K562 (cell line): Measurements from ENCODE around the gene CDC42SE2. TPM values are rescaled to one million over a fixed set of nuclear protein-coding genes. Genes with fewer than 3 reads are reported as not detected.
A peak's percentile ranks its signal among the peaks of the same experiment; 100 is the strongest.

Experiments used
- ATAC-seq: fragments of 200-7000 bp; cut with Tn5 transposase; 3 replicates; pipeline ENCODE4 v1.9.1; 2020; ENCODE audit warnings: moderate library complexity
- BruUV-seq: library from RNA; stranded (reverse); fragments of 400-500 nt; replicated peaks from 2 replicates; lab custom pipeline; 2021; lab: Mats Ljungman, UMichigan
- CTCF ChIA-PET: fragments of 300-600 bp; formaldehyde crosslinking; extraction: SDS; loops from one replicate; lab custom pipeline; 2021; ENCODE audit warnings: low intra/inter-chr PET ratio; lab: Yijun Ruan, JAX
- POLR2A ChIA-PET: fragments of 300-600, 350-650 bp; sonication (Branson Sonifier 250); formaldehyde crosslinking; extraction: SDS; loops from one replicate; lab custom pipeline; 2021; ENCODE audit warnings: antibody characterized with exemption, inconsistent platforms; lab: Yijun Ruan, JAX
- DNase-seq, 4 experiments: peaks; one replicate each; pipeline versions ENCODE4 v3.0.0 to v3.0.0-alpha.2; 2011 to 2018; ENCODE audit warnings: low spot score in 3 of 4, mixed read lengths in 3 of 4; ENCODE audit errors: extremely low read depth in 1 of 4
- FAIRE-seq: peaks from 2 replicates; lab custom pipeline; 2011; peaks lifted over from hg19 to GRCh38; lab: Jason Lieb, UNC
- H2AFZ ChIP-seq: 2 replicates; pipeline ENCODE4 v1.6.0; 2011; ENCODE audit warnings: low read depth, low read length, control low read depth, inconsistent platforms
- H3K27ac ChIP-seq: fragments of 200-600 bp; 3 replicates; pipeline ENCODE4 v1.8.0; 2011; ENCODE audit warnings: low read depth, mild to moderate bottlenecking, control low read depth, inconsistent platforms, low read length, moderate library complexity, mixed read lengths; ENCODE audit errors: extremely low read depth
- H3K27me3 ChIP-seq, 2 experiments: fragments of 300-600 bp in 1 of 2; 2 replicates in 1 of 2; 3 replicates in 1 of 2; pipeline versions ENCODE4 v1.6.0 to v1.8.0; 2011; ENCODE audit warnings: inconsistent platforms in 2 of 2, low read length in 2 of 2, mild to moderate bottlenecking in 1 of 2, mixed read lengths in 1 of 2, moderate library complexity in 1 of 2; ENCODE audit not compliant: control insufficient read depth in 2 of 2, insufficient read depth in 2 of 2
- H3K36me3 ChIP-seq: fragments of 300-600 bp; 3 replicates; pipeline ENCODE4 v1.8.0; 2011; ENCODE audit warnings: mild to moderate bottlenecking, low read length, inconsistent platforms; ENCODE audit not compliant: control insufficient read depth, insufficient read depth
- H3K4me1 ChIP-seq, 2 experiments: fragments of 200-600 bp in 1 of 2; replicated peaks in 1 of 2; 2 replicates in 1 of 2; 3 replicates in 1 of 2; pipeline versions ENCODE4 v1.5.1 to v1.8.0; 2011; ENCODE audit warnings: inconsistent platforms in 2 of 2, low read length in 2 of 2, mild to moderate bottlenecking in 1 of 2, mixed read lengths in 1 of 2, moderate library complexity in 1 of 2; ENCODE audit not compliant: control insufficient read depth in 2 of 2, insufficient read depth in 2 of 2
- H3K4me2 ChIP-seq: 2 replicates; pipeline ENCODE4 v1.6.1; 2011; ENCODE audit warnings: low read length, control low read depth, inconsistent platforms, mixed read lengths; ENCODE audit not compliant: insufficient read depth
- H3K4me3 ChIP-seq: fragments of 200-600 bp; sonication (generic), shearing (Covaris generic); 2 replicates; pipeline ENCODE4 v1.5.1; 2016; ENCODE audit warnings: control low read depth, inconsistent platforms
- H3K79me2 ChIP-seq: fragments of 200-600 bp; 3 replicates; pipeline ENCODE4 v1.8.0; 2011; ENCODE audit warnings: low read length, inconsistent platforms; ENCODE audit not compliant: control insufficient read depth, insufficient read depth
- H3K9ac ChIP-seq, 2 experiments: 2 replicates each; pipeline versions ENCODE4 v1.6.0 to v1.6.1; 2011; ENCODE audit warnings: low read depth in 2 of 2, low read length in 2 of 2, control low read depth in 1 of 2, inconsistent platforms in 1 of 2, mild to moderate bottlenecking in 1 of 2, mixed read lengths in 1 of 2; ENCODE audit not compliant: insufficient read depth in 1 of 2
- H3K9me1 ChIP-seq: one replicate; pipeline ENCODE4 v1.6.0; 2011; ENCODE audit warnings: inconsistent platforms, mild to moderate bottlenecking, low read length, moderate library complexity; ENCODE audit not compliant: control insufficient read depth, insufficient read depth
- H3K9me3 ChIP-seq: replicated peaks from 2 replicates; pipeline ENCODE4 v1.5.1; 2011; ENCODE audit warnings: low read depth, low read length, inconsistent platforms; ENCODE audit not compliant: control insufficient read depth, insufficient read depth
- H4K20me1 ChIP-seq: replicated peaks from 2 replicates; pipeline ENCODE4 v1.6.1; 2011; ENCODE audit warnings: low read length, inconsistent platforms, mixed read lengths; ENCODE audit not compliant: control insufficient read depth, insufficient read depth
- BHLHE40 ChIP-seq: IDR thresholded peaks from 2 replicates; pipeline ENCODE4 v1.6.1; 2011; ENCODE audit warnings: low read length, improper control_type of control experiment
- BRD4 ChIP-seq: fragments of 200-600 bp; sonication (generic); IDR thresholded peaks from 2 replicates; pipeline ENCODE4 v1.6.1; 2017; ENCODE audit warnings: inconsistent platforms
- CEBPB ChIP-seq: fragments of 450-650 bp; IDR thresholded peaks from 2 replicates; pipeline ENCODE4 v1.6.1; 2016; ENCODE audit warnings: missing genetic modification characterization, missing compliant biosample characterization
- CEBPG ChIP-seq, 3 experiments: fragments of 200-800 bp in 1 of 3; sonication (Bioruptor generic) in 1 of 3; sonication (generic) in 1 of 3; formaldehyde crosslinking in 1 of 3; IDR thresholded peaks in 2 of 3; conservative IDR thresholded peaks in 1 of 3; 2 replicates each; pipeline versions ENCODE4 v1.6.1 to v1.8.0; 2016 to 2022; ENCODE audit warnings: missing compliant biosample characterization in 2 of 3, missing genetic modification characterization in 2 of 3, mild to moderate bottlenecking in 1 of 3, missing genetic modification reagents in 1 of 3
- COPS2 ChIP-seq: fragments of 450-650 bp; conservative IDR thresholded peaks from 2 replicates; pipeline ENCODE4 v1.6.1; 2016; ENCODE audit warnings: mild to moderate bottlenecking, moderate library complexity
- CSDE1 ChIP-seq, 2 experiments: fragments of 450-650 bp; IDR thresholded peaks; 2 replicates each; pipeline ENCODE4 v1.6.1; 2016; ENCODE audit warnings: mild to moderate bottlenecking in 1 of 2
- FOXA1 ChIP-seq: fragments of 450-650 bp; IDR thresholded peaks from 2 replicates; pipeline ENCODE4 v1.6.1; 2016; ENCODE audit warnings: mild to moderate bottlenecking, borderline replicate concordance
- GABPA ChIP-seq: fragments of 200-800 bp; sonication (Bioruptor generic); conservative IDR thresholded peaks from 2 replicates; pipeline ENCODE4 v1.6.1; 2016; ENCODE audit warnings: low read depth, missing genetic modification characterization, missing compliant biosample characterization
- HDAC6 ChIP-seq: IDR thresholded peaks from 2 replicates; pipeline ENCODE4 v1.6.1; 2012; ENCODE audit warnings: low read depth, mild to moderate bottlenecking, control low read depth, inconsistent platforms, low read length, moderate library complexity
- IFI16 ChIP-seq: fragments of 250-450 bp; sonication (Bioruptor Pico); IDR thresholded peaks from 2 replicates; pipeline ENCODE4 v2.1.2; 2022; ENCODE audit warnings: mild to moderate bottlenecking, inconsistent platforms
- KLF13 ChIP-seq: fragments of 450-650 bp; IDR thresholded peaks from 2 replicates; pipeline ENCODE4 v1.6.1; 2016; ENCODE audit warnings: missing genetic modification characterization, low read depth, mild to moderate bottlenecking, missing compliant biosample characterization, moderate library complexity, borderline replicate concordance
- MAZ ChIP-seq, 2 experiments: fragments of 450-650 bp in 1 of 2; sonication (generic) in 1 of 2; formaldehyde crosslinking; IDR thresholded peaks in 1 of 2; conservative IDR thresholded peaks in 1 of 2; 2 replicates each; pipeline versions ENCODE4 v1.4.0 to v1.5.0; 2020; ENCODE audit warnings: mild to moderate bottlenecking in 1 of 2, missing genetic modification reagents in 1 of 2
- MIER1 ChIP-seq: fragments of 450-650 bp; IDR thresholded peaks from 2 replicates; pipeline ENCODE4 v1.6.1; 2016; ENCODE audit warnings: antibody characterized with exemption, mild to moderate bottlenecking, low read depth
- NEUROD1 ChIP-seq: fragments of 150-350 bp; IDR thresholded peaks from 2 replicates; pipeline ENCODE4 v1.6.1; 2014; ENCODE audit warnings: borderline replicate concordance, low read length, low read depth; ENCODE audit not compliant: partially characterized antibody
- POLR2A ChIP-seq: fragments of 450-650 bp; conservative IDR thresholded peaks from 2 replicates; pipeline ENCODE4 v1.6.1; 2016
- PURB ChIP-seq: sonication (generic); formaldehyde crosslinking; IDR thresholded peaks from 2 replicates; pipeline ENCODE4 v1.9.0; 2021; ENCODE audit warnings: low read depth, mild to moderate bottlenecking, missing genetic modification reagents
- ZC3H4 ChIP-seq: sonication (generic); formaldehyde crosslinking; IDR thresholded peaks from 2 replicates; pipeline ENCODE4 v1.9.0; 2021; ENCODE audit warnings: missing genetic modification reagents, borderline replicate concordance
- ZNF121 ChIP-seq: sonication (generic); formaldehyde crosslinking; conservative IDR thresholded peaks from 2 replicates; pipeline ENCODE4 v1.8.0; 2022; ENCODE audit warnings: missing genetic modification reagents
- WGBS: fragments of 100-300 bp; shearing (Covaris generic); methylation state at CpG from one replicate; pipeline ENCODE4 v1.1.6; 2016; ENCODE audit warnings: low coverage, mixed read lengths; ENCODE audit not compliant: insufficient coverage; ENCODE audit errors: missing lambda C conversion rate; 5-methylcytosine and 5-hydroxymethylcytosine counted together
- in situ Hi-C: fragments of 300-500 bp; cut with MboI; formaldehyde crosslinking; loops from 4 replicates; pipeline ENCODE4 v1.15.0; 2018; ENCODE audit warnings: inconsistent platforms, mixed read lengths
- intact Hi-C: fragments of 100-400 bp; cut with micrococcal nuclease; formaldehyde crosslinking; loops from 2 replicates; pipeline ENCODE4 v1.14.2; 2022
- polyA plus RNA-seq, 8 experiments: library from polyadenylated mRNA; depleted of rRNA in 4 of 8; stranded (reverse) in 5 of 8; unstranded in 3 of 8; fragments of >200 nt; fragmentation: Nextera tagmentation in 2 of 8; fragmentation: Illumina TruSeq in 1 of 8; extraction: Ambion mirVana in 2 of 8; extraction: Trizol in 1 of 8; gene quantifications; 2 replicates each; pipeline versions ENCODE4 v1.2.1 to v1.2.3, GENCODE V29; 2011 to 2014; ENCODE audit warnings: inconsistent platforms in 1 of 8, missing spikeins in 1 of 8
- total RNA-seq, 7 experiments: library from RNA; depleted of rRNA in 6 of 7; stranded (reverse); fragments of >200 nt in 6 of 7; fragmentation: Illumina TruSeq in 2 of 7; extraction: Trizol in 2 of 7; gene quantifications; 2 replicates each; pipeline versions ENCODE4 v1.2.1 to v1.2.3, GENCODE V29; 2011 to 2021; ENCODE audit warnings: low replicate concordance in 1 of 7
- TF ChIP-seq, protein P1 (sequence below), 2 experiments: IDR thresholded peaks in 1 of 2; conservative IDR thresholded peaks in 1 of 2; 2 replicates each; pipeline ENCODE4 v1.6.1; 2016; ENCODE audit warnings: low read depth in 2 of 2, mild to moderate bottlenecking in 1 of 2, missing compliant biosample characterization in 1 of 2, missing genetic modification characterization in 1 of 2, moderate library complexity in 1 of 2

CDC42SE2 gene
- total and polyA plus RNA-seq, 9 of the 15 experiments (the other 6 are each of a cell fraction or from before 2014, with no cell fraction given), result 24.8 to 44.3 (median 32.7) TPM

GRCh38 chr5:131279204-131279603 is 15.4 kb downstream of the CDC42SE2 start (continued):
- TF ChIP-seq, protein P1, sequence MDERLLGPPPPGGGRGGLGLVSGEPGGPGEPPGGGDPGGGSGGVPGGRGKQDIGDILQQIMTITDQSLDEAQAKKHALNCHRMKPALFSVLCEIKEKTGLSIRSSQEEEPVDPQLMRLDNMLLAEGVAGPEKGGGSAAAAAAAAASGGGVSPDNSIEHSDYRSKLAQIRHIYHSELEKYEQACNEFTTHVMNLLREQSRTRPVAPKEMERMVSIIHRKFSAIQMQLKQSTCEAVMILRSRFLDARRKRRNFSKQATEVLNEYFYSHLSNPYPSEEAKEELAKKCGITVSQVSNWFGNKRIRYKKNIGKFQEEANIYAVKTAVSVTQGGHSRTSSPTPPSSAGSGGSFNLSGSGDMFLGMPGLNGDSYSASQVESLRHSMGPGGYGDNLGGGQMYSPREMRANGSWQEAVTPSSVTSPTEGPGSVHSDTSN (CRISPR knock-in tag; IDR thresholded peaks at IDR 0.05; ENCODE audit: low read depth), result no peak
- TF ChIP-seq, protein P1 (tag; conservative IDR thresholded peaks at IDR 0.05; ENCODE audit: low read depth), result no peak
- no peak for TF ChIP-seq NEUROD1
- no peak for TF ChIP-seq BRD4
- TF ChIP-seq FOXA1, result no peak
- TF ChIP-seq BHLHE40, result no peak
- TF ChIP-seq CSDE1 (IDR thresholded peaks at IDR 0.05), result no peak
- no peak for TF ChIP-seq KLF13 (tag)

- FAIRE-seq, result no peak
- peaks cover 93% of the 10 kb centered on the region for H3K79me2 ChIP-seq
- H3K4me1 ChIP-seq, result no peaks in the 10 kb centered on the region
- in situ Hi-C loops, result no loop called here
- intact Hi-C loops, result no loop called here
- ChIA-PET CTCF (no interaction called here), POLR2A (no interaction called here)
- no TSS peak for BruUV-seq
- WGBS, result 77% methylated on average over 3 of the region's 3 CpGs
- no peak overlapping the region for H3K27ac ChIP-seq
- H3K36me3 ChIP-seq, result no peaks in the 10 kb centered on the region; the same call in 2 of the 3 replicates
- no peak for ATAC-seq
- H2AFZ ChIP-seq, result no peak overlapping the region
- no peak overlapping the region for H3K4me3 ChIP-seq
- no peaks in the 10 kb centered on the region for H3K9me1 ChIP-seq
- no peaks in the 10 kb centered on the region for H4K20me1 ChIP-seq
- H3K27me3 ChIP-seq, result no peaks in the 10 kb centered on the region
- H3K9me3 ChIP-seq, result no peaks in the 10 kb centered on the region; the same call in 1 of the 2 replicates
- DNase-seq, result no peak
- no peak overlapping the region for H3K4me2 ChIP-seq
- no peak overlapping the region for H3K9ac ChIP-seq
- TF ChIP-seq COPS2, result no peak
- TF ChIP-seq CEBPB, result peak; percentile 35; the same call in 1 of the 2 replicates
- no peak for TF ChIP-seq HDAC6
- no peak for TF ChIP-seq ZC3H4
- no peak for TF ChIP-seq ZNF121 (CRISPR knock-in tag)
- TF ChIP-seq MAZ (CRISPR knock-in tag; conservative IDR thresholded peaks at IDR 0.05 in 1 of 2, IDR thresholded peaks at IDR 0.05 in 1 of 2), result no peak
- TF ChIP-seq POLR2A, result no peak
- TF ChIP-seq MIER1, result no peak
- no peak for TF ChIP-seq CEBPG (CRISPR knock-in tag; IDR thresholded peaks at IDR 0.05)
- TF ChIP-seq CEBPG (tag; conservative IDR thresholded peaks at IDR 0.05 in 1 of 2, IDR thresholded peaks at IDR 0.05 in 1 of 2), result peak in 1 of 2 experiments; percentile 24; a peak in 1 of 4 replicates
- TF ChIP-seq PURB (CRISPR knock-in tag), result no peak
- TF ChIP-seq GABPA, result no peak
- TF ChIP-seq IFI16 (CRISPR knock-in tag), result no peak
These were observed 16.6 kb downstream of the CDC42SE2 start for GRCh38 chr5:131280417-131280816.
